OCI-M1 (cell line): ENCODE data around the gene KCNMA1.

Experiments
- DNase-seq: peaks from one replicate; lab custom pipeline; 2025; lab: John Stamatoyannopoulos, UW

KCNMA1 gene

DNA sequence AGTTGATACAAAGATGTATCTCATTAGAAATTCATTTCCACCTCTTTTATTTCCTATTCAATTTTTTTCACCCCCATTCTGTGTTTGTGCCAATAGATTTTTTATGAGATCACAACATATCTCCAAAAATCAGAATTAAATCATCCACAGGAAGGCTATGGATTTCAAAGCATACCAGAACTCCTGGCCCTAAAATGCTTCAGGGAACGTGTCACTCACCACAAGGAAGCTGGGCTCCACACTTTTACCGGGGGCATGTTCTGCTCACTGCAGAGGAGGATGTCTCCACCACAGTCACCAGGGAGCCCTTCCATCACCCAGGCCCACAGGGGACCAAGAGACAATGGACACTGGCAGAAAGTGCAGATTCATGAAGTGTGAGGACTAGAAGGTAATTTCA lies 456.8 kb downstream of the KCNMA1 start:
- no peak for DNase-seq

DNA sequence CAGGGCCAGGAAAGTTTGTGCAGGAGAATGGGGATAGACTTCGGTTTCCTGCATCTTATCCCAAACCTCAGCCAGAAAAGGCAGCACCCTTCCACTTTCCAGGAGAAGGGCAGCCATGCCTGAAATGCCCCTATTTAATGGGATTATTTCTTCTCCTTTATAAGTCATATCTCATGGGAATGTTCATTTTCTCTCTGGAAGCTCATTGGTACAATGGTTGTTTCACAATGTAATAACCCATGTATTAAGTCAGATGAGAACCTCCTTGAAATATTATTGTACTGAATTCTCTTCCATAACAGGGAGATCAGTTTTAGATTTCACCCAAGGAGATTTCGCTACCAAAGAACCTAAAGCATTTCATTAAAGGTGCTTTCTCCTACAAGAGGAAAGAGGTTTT lies 457.5 kb downstream of the KCNMA1 start:
- no peak for DNase-seq

DNA sequence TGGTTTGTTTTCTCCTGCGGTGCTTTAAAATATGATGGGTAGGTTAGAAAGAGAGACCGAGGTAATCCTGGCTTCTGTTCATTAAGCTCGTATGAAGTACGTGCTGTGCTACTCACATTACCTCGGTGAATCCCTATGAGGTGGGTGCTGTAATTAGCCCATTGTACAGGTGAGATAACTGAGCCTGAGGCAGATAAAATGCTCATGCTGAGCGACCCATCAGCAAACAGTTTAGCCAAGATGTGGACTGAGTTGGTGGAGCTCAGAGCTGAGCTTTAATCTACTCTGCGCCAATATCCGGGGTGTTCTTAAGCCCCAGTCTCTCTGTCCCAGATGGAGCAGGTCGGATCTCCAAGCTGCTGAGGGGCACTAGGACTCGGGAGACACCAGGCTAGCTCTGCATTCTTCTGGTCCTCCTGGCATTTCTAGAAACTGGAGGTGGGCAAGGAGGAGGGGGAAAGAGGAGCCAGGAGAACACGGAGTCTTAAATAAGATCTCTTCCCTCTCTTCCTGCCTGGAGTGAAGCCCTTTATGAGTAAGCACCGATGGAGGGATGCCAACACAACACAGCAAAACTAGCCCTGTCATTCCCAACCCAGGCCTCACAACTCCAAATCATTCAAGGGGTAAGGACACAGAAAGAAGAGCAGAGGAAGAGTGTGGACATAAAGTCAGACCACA lies 458.5 kb downstream of the KCNMA1 start:
- DNase-seq = no peak

DNA sequence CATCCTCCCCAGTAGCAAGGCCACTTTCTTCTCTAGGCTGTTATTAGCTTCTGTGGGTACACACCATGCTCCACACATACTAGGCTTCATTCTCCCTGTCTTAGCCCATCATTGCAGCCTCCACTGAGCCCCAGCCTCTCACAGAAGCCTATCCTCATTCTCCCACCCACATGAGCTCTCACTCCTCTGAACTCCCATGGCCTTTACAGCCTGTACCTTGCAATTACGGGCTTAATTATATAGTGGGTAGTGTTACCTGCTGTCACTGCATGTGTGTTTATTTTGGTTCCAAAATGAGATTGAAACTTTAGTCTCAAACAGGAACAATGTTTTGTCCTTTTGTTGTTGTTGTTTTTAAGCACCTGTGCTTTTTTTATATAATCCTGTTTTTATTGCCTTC lies 460.0 kb downstream of the KCNMA1 start:
- DNase-seq = no peak

DNA sequence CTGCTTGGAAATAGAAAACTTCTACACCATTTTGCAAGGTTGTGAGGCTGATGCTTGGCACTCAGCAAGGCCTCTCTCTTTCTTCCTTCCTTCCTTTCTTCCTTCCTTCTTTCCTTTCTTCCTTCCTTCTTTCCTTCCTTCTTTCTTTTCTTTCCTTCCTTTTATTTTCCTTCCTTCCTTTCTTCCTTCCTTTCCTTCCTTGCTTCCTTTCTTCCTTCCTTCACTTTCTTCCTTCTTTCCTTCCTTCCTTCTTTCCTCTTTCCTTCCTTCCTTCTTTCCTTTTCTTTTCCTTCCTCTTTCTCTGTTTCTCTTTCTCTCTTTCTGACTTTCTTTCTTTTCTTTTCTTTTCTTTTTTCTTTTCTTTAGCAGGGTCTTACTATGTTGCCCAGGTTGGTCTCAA lies 460.4 kb downstream of the KCNMA1 start:
- no peak for DNase-seq

DNA sequence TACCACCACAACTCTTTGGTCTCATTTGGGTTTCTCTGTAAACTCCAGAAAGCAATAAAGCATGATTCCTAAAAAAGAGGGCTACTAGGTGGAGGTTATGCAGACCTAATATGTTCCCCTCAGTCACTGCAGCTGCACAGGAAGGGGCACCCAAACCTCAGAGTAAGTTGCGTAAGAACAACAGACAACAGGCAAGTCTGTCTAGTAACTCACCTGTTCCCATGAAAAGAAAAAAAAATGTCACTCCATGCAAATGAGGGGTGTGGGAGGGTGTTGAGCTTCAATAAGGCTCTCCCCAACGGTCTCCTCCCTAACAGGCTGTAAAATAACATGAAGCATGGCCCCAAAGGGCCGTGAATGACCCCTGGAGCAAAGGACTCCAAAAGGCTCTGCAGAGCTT lies 461.4 kb downstream of the KCNMA1 start:
- DNase-seq = no peak

DNA sequence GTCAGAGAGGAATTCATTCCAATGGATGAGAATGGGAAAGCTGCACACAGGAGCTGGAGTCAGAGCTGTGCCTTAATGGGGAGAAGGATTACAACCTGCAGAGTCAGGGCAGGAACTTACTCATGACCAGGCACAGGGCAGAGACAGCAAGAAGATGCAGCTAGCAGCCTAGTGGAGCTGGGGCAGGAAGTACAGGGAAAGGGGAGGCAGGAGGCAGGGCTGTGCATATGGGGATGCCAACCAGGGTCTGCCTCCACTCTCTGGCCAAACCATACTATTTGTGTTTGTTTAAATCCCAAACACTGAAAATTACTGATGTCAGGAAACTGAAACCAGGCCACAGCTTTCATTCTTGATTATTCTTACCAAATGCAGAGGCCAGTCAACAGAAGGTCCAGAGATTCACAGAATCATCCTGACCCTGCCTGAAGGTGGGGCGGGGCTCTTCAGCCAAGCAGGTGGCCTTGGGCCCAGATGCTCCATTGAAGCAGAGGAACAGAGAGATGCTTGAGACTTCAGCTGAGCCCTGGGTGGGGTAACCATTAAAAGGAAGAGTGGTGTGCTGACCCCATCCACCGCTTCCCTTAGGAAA lies 461.9 kb downstream of the KCNMA1 start:
- DNase-seq = no peak

DNA sequence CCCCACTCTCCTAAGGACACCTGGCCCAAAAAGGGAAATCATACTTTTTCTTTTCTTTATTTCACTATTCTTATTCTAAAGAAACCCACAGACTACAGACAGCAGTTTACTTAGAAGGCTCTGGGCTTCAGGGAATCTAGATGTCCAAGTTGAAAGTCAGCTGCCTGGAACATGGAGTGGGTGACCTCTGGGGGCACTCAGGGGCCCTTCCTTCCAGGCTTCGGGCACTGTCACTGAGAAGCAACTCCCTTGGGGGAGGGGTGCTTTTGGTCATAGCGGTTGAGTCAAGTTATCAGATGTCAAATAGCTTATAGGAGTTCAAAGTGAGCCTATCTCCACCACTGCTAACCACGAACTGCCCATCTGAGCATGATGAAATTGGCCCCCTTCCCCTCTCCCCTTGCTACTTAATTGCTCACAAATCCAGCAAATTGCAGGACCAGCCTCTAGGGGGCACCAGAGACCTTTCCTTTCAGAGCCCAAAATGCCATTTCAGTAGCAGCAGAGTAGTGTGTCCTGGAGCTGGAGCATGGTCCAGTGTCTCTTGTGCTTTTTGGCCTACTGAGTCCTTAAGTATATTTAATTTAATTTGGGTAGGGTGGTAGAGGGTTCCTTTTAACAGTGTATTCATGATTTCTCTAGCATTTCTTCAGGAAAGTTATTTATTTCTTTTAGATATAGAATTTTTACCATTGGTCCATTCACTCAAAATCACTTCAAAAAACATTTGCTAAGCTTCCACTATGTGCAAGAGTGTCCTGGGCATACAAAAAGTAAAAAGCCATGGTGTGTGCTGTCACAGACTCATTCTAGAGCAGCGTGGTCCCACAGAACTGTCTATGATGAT lies 463.8 kb downstream of the KCNMA1 start:
- peak; percentile 93 for DNase-seq

DNA sequence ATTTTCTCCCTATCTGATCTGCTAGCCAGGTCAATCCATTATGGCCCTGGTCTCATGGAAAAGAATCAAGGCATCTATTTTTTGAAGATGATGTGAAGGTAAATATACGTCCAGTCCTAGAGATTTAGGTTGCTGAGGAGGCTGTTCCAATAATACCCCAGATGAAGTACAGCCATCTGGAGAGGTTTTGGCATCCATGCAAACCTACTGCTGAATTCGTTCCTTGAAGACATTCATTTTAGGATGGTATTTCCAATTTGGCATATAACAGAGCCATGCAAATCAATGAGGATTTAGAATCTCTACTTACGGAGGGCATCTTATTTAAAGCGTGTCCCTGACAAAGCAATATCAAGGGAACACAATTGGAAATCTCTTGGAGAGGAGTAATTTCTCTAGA lies 465.5 kb downstream of the KCNMA1 start:
- no peak for DNase-seq

DNA sequence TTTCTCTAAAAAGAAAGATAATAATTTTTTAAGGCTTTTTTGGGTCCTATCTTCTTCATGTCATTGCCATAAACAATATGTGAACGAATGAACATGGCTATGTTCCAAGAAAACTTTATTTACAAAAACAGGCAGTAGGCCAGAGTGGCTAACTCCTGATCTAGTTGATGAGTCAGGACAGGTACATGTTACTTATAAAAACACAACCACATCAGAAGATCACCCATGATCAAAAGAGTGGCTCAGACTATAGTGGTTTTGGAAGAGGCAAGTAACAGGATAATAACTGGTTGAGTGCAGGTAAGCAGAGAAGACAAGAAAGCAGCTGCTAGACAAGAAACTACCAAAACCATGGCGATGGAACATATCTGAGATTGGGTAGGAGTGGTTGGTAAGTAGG lies 468.7 kb downstream of the KCNMA1 start:
- DNase-seq = no peak

DNA sequence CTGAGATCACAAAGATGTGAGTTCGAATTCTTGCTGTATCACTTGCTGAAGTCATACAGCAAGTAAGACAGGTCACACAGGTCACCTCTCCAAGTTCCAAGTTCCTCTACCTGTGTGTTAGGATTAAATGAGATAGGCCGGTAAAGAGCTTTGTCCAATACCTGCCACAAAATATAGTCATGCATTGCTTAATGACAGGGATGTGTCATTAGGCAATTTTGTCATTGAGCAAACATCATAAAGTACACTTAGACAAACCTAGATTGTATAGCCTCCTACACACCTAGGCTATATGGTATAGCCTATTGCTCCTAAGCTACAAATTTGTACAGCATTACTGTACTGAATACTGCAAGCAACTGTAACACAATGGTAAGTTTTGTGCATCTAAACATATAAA lies 469.4 kb downstream of the KCNMA1 start:
- no peak for DNase-seq

DNA sequence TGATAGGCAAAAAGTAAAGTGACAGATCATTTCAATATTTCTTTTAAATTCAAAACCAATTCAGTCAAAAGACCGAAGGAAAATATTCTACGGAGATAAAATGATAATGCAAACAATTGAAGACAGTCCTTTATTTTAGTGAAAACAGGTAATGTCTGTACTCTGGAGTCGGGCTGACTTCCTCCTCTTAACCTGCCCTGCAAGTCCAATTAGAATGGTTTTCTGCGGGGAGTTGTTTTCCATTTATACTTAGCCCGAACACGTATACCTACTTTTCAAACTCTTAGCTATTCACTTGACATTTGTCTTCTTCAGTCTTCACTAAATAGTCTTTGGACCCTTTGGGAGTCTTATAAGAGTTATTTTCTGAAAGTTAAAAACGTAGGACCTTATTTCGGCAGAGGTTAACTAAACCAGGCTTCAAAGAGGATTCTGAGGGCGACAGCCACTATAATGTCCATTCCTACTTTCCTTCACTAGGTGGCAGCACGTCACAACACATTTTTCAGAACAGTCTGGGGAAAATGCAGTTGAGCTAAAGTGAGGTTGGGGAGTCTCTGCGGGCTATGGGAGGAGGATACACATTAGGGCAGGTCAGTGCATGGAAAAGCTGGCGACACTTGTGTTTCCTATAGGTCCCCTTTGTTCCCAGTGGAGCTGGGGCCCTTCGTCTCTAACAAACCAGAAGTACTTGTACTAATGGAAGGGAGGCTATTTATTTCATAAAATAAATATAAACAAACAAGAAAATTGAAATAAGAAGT lies 472.0 kb downstream of the KCNMA1 start:
- DNase-seq = peak; percentile 76

DNA sequence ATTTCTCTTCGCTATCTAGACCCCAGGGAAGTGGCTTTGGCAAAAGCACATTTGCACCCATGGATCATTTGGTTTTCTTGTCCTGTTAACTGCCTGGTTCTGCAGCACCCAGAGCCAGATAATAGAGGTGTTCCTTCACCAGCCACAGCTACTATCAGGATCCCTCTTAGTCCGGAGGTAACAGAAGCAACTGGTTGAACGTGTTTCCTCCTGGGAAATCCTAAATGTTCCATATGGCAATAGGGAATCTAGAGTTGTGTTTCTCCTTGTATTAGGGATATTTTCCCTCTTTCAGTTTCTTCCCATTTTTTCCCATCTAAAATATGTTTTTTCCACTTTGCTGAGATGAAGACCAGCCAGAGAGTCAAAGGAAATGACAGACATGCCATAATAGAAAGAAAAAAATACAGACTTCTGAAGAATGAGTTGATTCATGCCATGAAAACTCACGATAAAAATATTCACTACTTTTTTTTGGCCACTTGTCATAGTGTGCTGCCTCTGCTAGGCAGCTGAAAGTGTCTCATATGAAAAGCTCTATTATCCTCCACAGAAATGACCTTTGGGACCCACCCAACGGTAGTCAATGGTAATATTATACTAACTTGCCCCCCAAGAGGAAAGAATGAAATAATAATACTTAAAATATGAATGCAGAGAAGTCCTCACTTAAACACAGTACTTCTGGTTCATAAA lies 472.8 kb downstream of the KCNMA1 start:
- no peak for DNase-seq

DNA sequence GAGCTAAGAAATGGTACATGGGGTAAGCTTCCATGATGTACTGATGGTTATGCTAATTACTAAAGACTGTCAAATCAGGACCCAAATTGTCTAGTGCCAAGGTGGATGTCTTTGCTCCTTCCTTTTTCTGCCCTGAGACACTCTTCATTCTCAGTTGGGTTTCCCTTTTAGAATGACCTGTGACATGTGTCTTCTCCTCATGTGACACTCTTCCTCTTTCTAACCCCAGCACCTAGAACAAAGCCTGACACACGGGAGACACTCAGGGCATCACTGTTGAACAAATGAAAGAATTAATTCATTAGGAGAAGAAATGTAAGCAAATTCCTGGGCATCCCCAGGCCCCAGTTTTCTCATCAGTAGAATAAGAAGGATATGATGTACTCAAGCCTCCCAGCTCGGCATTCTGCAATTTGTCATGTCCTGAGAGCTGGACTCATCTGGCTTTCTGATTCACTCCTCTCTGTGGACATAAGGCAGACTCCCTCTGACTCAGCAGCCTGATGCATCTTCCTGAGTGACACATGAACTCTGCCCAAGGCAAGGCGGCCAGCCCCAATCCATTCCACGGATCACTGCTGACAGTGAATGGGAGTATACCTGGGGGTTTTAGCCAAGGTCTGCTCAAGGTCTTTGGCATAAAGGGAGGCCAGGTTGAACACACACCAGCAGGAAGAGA lies 473.8 kb downstream of the KCNMA1 start:
- no peak for DNase-seq

DNA sequence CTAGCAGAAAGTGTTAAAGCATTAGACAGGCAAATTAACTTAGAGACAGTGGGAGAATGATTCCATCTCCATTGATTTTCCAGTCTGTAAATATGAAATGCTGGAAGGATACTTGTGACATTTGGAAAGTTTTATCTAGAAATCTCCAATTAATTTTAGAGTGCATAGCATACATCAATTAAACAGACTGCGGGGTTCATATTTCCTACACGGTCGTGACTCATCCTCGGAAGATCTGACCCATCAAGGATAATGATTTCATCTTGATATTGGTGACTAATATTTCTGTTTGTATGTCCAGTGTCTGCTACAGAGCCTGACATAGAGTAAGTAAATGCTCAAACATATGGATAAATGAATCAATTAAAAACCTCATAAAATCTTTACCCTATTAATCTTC lies 474.9 kb downstream of the KCNMA1 start:
- no peak for DNase-seq

DNA sequence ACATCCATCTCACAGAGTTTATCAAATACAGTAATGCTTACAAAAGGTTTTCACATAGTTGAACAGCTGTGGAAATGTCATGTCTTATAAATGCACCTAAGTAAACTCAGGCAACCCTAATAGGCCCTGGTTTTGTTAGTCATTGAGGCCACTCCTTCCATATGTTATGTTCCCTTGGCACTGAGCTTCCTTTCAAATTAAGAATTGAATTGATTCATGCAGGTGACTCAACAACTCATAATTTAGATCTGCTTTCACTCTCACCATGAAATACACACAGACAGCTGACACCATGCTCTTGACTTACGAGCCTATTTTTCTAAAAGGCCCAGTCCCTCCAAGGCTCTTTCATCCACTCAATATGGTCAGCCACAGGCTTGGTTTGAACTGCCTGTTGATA lies 476.9 kb downstream of the KCNMA1 start:
- DNase-seq = no peak

DNA sequence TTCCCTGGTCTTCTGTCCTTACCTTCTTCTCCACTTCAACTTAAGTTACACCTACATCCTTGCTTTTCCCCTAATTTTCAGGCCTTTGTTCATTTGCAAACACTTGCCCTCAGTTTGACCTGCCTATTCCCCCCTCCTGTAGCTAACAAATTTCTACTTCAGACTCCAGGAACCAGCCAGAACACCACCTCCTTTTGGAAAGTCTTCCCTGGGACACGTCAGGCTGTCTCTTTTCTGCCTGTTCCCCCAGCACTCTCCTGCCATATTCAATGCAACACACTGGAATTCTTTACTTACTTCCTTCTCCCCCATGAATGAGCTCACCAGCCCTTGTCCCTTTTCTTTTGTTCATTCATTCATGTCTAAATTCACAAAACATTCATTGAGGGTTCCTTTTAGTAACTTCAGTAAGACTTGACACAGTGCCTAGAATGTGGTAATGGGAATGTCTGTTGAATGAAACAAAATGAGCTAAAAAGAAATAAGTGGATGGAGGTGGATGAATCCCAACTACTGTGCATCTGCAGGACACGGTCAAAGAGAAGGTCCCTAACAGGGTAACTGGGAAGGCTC lies 478.0 kb downstream of the KCNMA1 start:
- DNase-seq = no peak

DNA sequence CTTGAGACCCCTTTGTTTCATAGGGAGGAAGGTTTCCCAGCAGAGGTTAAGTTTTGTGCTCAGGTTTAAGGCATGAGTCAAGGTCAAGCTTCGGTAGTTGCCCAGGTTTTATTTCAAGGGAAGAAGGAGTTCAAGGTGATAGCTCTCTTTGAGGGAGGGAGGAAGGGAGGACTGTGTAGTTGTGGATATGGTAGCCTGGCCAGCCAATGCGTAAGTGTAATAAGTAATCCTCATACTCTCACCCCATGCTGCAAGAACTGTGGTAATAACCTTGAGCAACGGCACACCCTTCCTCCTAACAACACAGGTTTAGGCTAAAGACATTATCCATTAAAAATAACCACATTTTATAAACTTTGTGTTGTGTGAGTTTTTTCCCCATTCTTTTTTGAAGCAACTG lies 478.9 kb downstream of the KCNMA1 start:
- DNase-seq = no peak

DNA sequence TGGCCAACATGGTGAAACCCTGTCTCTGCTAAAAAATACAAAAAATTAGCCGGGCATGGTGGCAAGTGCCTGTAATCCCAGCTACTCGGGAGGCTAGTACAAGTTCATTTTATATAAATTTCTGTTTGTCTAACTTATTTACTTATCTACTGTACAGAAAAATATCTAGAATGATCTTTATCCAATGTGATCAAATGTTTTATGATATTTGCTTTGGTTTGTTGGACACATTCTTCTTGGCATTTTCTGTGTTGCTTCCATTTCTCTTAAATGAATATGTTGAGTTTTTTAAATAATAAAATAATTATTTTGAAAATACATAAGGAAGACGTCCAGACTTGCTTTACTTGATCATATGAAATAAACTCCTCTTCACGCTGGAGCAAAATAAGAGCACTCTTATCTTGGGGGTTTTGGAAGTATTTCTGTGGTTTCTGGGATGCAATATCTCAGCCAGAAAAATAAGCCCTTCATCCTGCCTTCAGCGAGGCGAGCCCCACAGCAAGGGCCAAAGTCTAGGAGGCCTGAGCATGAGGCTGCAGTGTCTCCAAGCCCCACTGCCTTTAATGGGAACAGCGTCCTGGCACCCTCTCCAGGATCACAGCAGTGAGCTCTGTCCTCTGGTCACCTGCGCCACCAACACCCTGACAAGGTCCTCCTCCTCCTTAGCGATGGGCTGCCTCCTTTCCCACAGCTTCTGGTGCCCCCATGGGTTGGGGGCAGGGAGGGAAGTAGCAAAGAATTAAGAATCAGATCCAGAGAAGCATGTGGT lies 480.2 kb downstream of the KCNMA1 start:
- no peak for DNase-seq

DNA sequence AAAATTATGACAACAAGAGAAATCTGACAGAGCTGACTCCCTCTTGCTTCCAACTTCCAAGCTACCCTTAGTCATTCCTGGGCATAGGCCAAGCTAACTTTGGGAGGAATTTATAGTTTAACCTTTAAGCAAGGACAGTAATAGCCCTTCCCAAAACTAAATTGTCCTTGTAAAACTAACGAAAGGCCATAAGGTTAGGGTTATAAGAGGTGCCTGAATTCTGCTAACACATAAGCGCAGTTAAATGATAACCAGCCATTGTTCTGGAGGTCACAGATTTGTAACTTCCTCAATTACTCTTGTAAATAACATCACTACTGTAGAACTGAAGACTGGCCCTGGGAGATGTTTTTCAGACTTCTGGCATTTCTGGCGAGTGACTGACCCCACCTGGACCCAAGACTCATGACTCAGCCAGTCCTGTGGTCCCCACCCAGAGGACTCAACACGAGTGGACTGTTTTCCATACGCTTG lies 481.2 kb downstream of the KCNMA1 start:
- no peak for DNase-seq
